Adrenal gland (tissue), 5 donors: ENCODE data around the gene ADCY2.

Source experiments
- CTCF ChIP-seq, 6 experiments: fragments of 450-650 bp in 4 of 6; fragments of 200-600 bp in 2 of 6; sonication (generic) in 1 of 6; IDR thresholded peaks; 1 replicate in 5 of 6; 2 replicates in 1 of 6; pipeline versions ENCODE4 v1.5.1 to v1.8.0; 2016 to 2021; ENCODE audit warnings: antibody characterized with exemption in 6 of 6, mild to moderate bottlenecking in 2 of 6, moderate library complexity in 1 of 6
- POLR2A ChIP-seq, 2 donors: fragments of 450-650 bp; IDR thresholded peaks; one replicate each; pipeline ENCODE4 v1.6.1; 2017; ENCODE audit warnings: antibody characterized with exemption in 2 of 2, mild to moderate bottlenecking in 2 of 2, moderate library complexity in 1 of 2
- donor health status: DM: no; HTN: no; CAD: no.

GRCh38 chr5:7671381-7671993 is 275.5 kb downstream of the ADCY2 start:
- no peak for TF ChIP-seq CTCF (IDR thresholded peaks at IDR 0.05)
- no peak for TF ChIP-seq POLR2A (IDR thresholded peaks at IDR 0.05)
